DMS114 treated with DMSO at 0.1 percent for 48 hours (cell line): ENCODE measurements around the gene RASL11B.

Experiments used
- DNase-seq: peaks from one replicate; lab custom pipeline; 2025; ENCODE audit not compliant: unreplicated experiment; lab: John Stamatoyannopoulos, UW

The RASL11B gene

DNA sequence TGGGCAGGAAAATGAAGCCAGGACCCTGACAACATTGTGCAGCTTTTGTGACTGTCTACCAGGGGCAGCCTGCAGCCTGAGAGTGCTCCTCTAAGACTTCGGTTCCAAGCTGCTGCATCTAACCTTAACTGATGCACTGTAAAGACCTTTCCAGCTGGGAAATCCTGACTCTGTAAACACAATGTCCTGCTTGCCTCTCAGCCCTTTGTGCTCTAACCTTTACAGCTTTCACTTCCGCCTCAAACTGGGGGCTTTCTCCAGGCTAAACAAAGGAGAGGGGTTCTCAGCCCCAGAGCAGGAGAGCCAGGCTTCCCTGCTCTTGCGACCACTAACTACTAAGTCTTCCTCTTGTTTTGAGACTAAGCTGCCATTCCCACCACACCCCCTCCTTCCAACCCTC lies 19.3 kb upstream of the RASL11B start:
- no peak for DNase-seq

DNA sequence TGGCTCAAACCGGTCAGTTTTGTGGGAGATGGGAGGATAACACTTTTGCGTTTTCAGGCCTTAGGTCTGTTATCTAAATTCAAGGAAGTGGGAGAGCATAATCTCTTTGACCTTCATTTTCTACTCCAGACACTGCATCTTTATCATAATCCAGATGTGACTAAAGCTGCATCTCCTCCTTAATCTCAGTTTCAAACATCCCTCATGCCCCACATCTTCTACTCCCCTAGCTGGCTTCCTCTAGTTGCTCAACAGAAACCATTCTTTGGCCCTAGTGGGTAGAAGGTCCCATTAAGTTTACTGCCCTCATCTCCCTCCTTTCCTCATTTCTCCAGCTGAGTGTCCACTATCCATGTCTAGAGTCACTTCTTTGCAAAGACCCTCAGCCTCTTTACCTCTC lies 18.8 kb upstream of the RASL11B start:
- no peak for DNase-seq

DNA sequence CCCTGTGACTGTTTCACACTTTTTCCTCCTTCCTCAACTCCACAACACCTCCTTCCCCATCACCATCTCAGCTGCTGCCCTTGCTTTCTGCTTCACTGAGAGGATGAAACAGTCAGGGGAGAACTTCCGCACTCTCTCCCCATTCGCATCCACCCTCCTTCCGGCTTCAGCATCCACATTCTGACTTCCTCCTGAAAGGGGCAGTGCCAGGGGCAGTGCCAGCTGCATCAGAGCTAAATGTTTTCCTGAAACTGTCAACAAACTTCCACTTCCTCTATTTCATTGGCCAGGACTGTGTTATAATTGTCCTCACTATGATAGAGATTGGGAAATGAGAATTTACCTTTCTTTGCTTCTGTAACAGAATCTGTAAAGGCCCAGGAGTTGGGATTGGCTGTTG lies 18.2 kb upstream of the RASL11B start:
- DNase-seq = no peak

GRCh38 chr4:52844596-52844995 lies 17.5 kb upstream of the RASL11B start:
- no peak for DNase-seq

DNA sequence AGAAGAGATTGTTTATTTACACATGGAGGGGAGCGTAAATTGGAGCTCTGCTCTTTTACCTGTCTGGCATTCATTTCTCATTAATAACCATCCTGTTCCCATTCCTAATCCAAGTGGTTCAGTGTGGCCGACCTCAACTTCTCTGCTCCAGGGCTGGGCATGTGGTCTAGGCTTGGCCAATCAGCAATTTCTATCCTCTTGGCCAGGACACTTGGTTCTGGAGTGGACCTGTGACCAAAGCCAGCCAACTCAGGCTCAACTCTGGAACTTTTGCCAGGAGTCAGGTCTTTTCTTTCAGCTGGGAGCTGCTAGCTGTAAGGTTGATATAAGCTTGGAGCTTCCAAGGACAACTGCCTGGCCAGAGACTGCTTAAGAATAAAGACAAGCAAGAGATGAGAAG lies 15.6 kb upstream of the RASL11B start:
- no peak for DNase-seq

DNA sequence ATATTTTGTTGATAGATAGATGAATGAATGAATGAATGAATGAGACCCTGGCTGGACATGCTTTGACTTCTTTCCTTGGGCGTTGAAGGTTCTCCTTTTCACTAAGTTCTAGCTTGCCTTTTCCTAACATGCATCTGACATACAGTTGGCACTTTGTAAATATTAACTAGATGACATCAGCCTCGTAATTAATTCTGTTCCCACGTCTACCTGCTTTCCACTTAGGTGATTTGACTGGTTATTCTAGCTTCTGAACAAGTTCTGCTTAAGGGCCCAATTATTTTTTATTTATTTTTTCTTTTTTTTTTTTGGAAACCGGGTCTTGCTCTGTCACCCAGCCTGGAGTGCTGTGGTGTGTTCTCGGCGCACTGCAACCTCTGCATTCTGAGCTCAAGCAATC lies 13.9 kb upstream of the RASL11B start:
- DNase-seq = no peak

DNA sequence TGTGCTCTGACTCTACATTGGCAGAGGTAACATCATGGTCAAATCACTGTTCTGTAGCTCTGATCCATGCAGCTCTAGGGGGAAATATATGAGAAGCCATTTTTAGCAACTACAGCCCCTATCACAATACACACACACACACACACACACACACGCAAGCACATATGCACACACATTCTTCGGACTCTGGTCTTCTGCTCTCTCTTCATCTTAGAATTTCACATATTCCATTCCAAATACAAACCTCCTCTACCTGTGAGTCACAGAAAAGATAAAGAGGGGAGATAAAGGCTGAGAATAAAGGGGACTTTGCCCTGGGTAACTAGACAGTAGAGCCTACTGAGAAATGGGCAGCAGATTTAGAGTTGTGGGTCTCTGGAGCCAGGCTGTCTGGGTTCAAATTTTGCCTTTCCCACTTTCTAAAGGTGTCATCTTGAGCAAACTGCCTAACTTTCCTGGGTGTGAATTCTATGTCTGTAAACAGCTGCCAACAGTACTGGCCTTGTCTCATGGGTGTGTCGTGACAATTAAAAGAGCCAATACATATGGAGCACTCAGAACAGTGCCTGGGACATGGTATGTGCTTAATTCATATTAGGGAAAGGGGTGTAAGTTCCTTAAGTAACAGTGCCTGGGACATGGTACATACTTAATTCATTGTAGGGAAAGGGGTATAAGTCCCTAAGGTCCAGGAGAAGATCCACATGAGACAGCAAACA lies 11.6 kb upstream of the RASL11B start:
- DNase-seq = no peak

GRCh38 chr4:52852041-52852440 lies 10.1 kb upstream of the RASL11B start:
- DNase-seq = no peak

DNA sequence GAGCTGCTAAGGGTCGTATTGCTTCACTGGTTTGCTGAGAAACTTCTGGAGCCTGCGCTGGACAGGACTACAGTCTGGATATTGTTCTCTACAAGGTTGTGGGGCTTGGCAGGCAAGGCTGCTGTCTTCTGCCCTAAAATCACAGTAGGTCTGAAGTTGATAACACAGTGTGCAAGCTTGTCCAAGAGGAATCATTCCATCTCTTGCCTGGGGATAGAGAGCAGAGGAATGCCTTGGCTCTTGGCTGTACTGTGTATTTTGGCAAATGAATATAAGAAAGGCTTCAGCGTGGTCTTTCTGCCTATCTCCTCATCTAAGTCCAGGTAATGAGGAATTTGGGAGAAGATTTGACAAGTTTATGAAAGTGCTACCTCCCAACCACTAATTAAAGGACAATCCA lies 9.4 kb upstream of the RASL11B start:
- no peak for DNase-seq

- no peak for DNase-seq
These were observed 8.8 kb upstream of the RASL11B start for GRCh38 chr4:52853351-52853750.

DNA sequence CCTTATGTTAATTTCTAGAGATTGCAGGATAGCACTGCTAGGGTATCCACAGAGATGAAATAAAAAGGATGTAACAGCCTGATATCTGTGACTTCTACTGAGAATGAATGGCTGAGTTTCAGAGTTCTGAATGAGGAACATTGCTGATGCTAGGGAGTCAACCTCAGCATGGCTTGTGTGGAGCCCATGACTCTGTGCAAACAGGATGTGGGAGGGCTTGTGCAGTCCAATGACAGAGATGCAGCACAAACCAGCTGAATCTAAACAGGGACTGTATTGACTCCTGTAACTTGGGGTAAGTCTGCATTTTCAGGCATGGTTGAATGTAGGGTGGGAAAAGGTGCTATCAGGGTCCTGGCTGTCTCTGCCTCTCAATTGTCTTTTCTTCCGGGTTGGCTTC lies 5.3 kb upstream of the RASL11B start:
- DNase-seq = no peak

- no peak for DNase-seq
These were observed 1.8 kb upstream of the RASL11B start for GRCh38 chr4:52860361-52860760.

DNA sequence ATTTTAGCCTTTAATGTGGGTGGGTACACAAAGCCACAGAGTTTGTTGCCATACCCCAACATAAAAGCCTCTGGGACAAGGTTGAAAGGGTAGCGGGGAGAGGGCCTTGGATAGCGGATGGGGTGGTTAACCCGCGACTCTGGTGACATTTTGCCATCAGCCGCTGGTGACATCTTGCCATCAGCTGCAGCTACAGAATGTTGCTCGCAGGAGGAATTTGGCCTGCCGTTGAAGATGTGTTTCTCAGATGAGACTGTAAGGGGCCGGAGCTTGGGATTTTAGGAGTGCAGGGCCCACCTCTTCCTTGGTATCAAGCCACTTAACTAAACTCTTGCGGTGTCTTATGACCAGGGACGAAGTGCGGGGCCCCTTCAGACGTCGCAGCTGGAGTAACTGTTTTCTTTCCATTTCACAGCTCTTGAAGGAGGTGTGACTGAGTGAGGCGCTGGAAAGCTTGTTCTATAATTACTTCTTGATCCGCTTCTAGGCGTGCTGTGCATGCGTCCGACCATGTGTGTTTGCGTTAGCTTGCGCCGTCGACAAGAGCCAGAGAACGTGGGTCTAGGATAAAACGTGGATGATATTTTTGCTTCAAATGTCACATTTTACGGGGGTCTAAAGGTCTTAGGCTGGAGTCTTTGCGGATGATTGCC lies 820 bp upstream of the RASL11B start:
- no peak for DNase-seq

DNA sequence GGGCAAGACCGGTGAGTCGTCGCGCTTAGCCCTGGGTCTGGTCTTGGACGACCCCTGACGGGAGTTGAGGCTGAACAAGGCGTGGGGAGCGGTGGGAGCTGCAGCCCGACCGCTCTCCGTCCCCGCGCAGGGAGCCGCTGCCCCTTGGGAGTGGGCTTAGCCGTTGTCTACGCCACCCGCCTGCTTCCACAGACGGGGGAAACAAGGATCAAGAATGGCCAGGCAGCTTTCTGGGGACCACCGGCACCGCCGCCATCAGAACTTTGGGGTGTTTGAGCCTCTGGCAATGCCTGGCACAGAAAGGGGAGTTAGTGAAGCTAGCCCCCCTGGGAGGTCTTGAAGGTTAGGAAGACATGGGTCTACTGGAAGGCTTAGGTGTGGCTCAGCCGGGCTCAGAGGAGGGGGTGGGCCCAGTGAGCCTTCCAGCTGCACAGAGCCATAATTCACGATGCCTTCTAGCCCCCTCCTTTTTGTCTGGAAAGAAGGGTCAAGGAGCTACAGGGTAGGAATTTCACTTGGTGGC lies 583 bp downstream of the RASL11B start:
- no peak for DNase-seq

DNA sequence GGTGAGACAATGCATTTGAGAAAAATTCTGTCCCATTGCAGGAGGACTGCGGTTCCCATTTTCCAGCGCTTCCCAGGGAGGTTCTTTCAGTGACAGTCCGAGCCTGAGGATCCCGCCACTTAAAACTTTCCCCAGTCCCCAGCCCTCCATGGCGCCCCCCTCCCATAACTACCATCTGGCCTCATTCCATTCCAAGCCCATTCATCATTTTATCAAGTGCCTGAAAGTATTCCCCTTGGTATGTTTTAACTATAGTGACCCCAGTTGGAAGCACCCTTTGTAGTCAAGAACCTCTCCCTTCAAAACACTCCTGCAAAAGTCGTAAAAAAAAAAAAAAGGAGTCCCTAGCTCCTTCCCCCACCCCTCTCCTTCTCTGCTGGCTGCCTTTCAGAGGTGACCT lies 1.2 kb downstream of the RASL11B start:
- no peak for DNase-seq

DNA sequence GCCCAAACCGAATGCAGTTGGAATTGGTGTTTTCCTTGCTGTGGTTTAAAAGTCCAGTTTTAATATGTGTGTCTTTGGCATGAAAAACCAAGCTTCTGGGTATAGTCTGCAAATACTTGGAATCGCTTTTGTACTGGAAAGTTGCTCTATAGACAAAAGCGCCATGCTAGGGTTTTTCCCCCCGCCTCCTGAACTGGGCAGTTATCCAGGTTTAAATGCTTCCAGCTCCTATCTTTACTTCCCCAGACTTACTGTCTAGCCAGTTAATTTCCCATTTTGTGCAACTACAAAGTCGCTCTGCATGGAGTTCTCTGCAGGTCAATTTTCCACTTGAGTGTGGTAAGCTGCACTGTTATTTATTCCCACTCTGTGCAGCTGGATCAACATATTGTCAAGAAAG lies 2.7 kb downstream of the RASL11B start:
- no peak for DNase-seq

- no peak for DNase-seq
These were observed 3.2 kb downstream of the RASL11B start for GRCh38 chr4:52865300-52865699.

DNA sequence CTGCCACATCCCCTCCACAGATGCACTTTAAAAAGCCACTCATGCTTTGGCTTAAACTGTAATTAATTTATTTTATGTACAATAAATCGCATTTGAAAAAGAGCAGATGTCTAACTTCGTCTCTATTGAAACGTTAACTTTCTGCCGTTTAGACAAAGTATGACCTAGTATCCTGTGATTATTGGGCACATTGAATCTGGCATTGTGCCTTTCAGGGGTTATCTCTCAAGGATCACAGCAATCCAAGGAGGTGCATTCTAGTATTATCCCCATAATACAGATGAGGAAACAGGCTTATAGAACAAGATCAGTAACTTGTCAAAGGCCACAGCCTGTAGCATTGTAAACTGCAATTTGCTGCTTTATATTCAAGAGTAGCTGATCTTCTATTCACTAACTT lies 4.6 kb downstream of the RASL11B start:
- DNase-seq = no peak

DNA sequence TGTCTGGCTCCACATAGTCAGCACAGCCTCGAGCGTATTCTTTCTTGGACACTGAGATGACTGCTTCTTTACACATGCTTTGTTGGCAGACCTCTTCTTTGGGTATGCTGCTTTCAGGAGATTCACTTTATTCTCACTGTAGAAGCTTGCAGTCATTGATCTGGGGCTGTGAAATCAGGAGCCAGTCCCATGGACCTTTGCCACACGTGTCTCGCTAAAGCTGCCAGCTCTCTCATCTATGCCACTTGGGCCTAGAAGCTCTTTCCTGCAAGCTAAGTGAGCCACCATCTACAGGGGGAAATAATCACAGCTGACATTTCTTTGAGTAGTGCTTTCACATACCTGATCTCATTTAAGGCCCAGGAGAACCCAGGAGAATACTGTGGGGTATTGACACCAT lies 5.0 kb downstream of the RASL11B start:
- no peak for DNase-seq

DNA sequence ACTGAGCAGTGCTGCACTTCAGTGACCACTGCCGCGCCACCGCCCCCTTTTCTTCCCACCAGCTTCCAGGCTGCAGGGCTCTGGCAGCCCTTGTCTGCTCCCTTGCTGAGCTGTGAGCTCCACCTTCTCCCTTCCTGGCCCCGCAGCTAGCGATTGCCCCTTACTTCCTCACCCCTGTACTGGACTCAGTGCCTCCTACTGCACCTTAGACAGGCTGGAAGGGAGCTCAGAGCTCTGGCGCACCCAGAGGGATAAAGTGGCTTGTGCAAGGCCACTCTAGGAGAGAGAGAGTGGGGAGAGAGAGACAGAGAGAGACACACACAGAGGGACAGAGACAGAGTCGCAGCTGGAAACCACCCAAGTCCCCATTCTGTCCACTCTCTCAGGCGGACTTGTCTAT lies 6.0 kb downstream of the RASL11B start:
- no peak for DNase-seq

GRCh38 chr4:52869196-52869595 lies 7.1 kb downstream of the RASL11B start:
- no peak for DNase-seq

- DNase-seq = no peak
These were observed 7.5 kb downstream of the RASL11B start for GRCh38 chr4:52869656-52870055.

DNA sequence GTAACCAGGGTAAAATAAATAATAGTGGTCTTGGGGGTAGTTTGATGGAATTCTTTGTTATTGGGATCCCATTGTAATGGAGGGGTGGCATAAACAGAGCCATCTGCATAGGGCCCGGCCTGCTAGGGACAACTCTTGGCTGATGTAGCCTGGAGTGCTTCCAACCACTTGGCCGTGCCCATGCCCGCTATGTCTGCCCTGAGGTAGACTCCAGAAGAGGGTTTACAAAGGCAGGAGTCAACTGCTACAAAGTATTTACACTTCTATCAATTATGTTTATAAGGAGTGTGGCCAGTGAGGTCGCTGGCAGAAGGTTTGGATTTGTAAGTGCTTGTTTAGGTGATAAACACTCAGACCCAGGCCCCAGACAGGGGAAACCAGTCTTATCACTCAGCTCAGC lies 8.1 kb downstream of the RASL11B start:
- DNase-seq = no peak
